DMS114 treated with DMSO at 0.1 percent for 48 hours (cell line): ENCODE results near the gene HIGD1A.

Experiments used
- DNase-seq: peaks from one replicate; lab custom pipeline; 2025; ENCODE audit not compliant: unreplicated experiment; lab: John Stamatoyannopoulos, UW

The HIGD1A gene

DNA sequence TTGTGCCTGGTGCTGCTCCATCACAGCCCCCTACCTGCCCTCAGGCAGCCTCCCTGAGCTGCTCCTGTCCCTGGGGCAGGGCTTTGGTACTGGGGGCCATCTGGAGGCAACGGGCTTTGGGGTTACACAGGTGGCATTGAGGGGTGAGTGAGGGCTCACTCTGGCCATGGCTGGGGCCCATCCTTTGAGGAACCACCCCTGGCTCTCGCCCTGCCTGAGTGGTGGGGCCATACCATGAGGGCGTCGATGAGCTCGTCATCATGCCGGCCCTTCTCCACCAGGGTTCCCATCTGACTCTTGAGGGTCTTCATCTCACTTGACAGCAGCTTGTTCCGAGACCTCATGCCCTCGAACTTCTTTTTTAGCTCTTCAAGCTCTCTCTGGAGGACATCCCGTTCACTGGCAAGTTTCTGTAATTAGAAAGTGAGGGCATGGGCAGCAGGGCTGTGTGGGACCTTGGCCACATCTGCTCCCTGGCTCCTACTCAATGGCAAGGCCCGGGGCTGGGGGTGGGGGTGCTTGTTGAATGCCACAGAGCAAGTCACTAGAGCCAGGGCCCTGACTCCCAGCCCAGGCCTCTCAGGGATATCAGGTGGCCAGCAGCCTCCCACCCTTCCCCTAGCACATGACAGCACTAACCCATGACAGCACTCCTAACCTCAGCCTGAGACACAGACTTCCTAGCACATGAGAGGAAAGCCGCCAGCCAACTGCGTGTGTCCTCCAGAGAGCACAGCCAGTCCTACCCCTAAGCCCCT is 64.7 kb downstream of the HIGD1A start:
- DNase-seq = no peak

DNA sequence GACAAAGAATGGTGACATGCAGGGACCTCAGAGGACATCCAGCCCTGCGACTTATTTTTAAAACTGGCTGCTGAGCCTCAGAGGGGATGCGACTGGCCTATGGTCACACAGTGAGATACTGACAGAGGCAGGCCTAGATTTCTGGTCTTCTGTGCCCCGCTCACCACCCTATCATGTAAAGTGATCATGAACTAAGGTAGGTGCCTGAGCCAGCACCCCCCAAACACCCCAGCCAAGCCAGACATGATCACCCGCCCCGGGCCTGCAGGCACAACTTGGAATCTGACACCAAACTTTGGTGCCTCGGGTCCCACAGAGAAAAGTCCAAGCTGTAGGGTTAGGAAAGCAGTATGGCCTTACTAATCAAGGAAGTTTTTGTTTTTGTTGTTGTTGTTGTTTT is 67.8 kb downstream of the HIGD1A start:
- no peak for DNase-seq

DNA sequence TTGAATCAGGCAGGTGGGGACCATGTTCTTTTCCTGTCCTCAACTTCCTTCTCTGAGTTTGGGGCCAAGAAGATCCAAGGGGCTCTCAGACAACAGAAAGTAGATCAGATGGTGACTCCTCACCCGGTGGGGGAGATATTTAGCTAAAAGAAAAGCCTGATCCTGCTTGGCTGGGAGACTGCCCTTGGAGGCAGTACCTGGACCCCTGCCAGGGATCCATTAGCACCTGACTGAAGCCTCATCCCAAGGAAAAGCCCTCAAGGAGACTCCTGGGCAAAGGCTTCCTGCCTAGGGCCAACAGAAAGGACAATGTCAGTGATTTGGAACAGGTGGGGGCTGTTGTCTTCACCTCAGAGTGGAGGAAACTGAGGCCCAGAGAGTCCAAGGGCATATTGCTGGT is 68.2 kb downstream of the HIGD1A start:
- DNase-seq = no peak

DNA sequence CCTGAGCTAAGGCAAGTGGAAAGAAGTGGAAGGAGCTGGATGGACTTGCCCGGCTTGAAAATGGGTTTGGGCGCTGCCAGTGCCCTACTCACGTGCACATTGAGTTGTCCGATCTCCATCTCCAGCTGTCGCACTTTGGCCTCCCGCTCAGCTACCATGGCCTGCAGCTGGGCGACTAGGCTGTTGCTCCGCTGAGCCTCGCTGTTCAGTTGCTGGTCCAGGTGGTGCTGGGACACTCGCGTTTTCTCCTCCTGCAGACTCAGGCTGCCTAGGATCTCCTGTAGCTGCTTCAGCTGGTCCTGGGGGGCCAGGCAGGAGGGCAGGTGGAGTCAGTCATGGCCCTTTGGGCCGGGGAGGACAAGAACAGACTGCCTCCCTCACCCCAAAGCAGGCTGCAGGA is 68.7 kb downstream of the HIGD1A start:
- no peak for DNase-seq

DNA sequence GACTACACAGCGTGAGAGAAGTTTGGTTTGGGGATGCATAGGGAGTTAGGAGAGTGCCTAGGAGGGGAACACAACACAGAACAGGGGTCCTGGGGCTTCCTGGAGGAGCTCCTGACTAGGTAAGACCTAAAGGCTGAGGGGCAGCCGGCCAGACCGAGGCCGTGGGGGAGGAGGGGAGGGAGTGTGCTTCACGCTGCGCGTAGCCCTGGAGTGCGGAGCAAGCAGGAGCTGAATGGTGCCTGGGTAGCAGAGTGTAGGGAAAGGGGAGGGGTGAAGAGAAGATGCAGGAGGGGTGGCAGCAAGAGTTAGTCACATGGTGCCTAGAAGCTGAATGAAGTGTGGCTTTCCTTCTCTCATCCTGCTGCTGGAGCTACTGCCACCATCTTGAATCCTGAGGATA is 69.3 kb downstream of the HIGD1A start:
- no peak for DNase-seq

DNA sequence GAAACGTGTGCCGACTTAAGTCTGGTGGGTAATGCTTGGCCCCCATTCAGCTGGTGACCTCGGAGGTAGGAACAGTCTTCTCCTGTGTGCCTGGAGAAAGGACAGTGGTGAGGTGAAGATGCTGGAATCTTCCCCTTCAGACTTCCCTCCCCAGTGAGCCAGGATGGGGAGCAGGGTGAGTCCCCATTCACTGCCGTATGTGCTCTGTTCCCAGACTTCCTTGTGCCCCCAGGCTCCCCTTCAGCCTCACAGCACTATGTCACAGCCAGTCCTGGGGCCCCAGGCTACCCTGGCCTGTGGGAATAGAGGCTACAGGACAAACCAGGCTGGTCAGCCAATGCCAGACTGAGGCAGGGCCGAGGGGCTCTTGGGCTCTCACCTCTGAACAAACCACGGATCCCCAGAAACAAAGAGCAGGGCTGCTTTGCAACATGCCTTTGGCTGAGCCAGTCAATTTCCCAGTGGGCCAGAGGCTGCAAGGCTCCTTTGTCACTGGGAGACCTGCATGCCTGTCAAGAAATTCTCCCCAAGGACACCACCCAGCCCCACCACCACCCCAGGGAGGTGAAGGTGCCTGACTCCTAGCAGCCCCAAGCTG is 69.9 kb downstream of the HIGD1A start:
- DNase-seq = no peak

DNA sequence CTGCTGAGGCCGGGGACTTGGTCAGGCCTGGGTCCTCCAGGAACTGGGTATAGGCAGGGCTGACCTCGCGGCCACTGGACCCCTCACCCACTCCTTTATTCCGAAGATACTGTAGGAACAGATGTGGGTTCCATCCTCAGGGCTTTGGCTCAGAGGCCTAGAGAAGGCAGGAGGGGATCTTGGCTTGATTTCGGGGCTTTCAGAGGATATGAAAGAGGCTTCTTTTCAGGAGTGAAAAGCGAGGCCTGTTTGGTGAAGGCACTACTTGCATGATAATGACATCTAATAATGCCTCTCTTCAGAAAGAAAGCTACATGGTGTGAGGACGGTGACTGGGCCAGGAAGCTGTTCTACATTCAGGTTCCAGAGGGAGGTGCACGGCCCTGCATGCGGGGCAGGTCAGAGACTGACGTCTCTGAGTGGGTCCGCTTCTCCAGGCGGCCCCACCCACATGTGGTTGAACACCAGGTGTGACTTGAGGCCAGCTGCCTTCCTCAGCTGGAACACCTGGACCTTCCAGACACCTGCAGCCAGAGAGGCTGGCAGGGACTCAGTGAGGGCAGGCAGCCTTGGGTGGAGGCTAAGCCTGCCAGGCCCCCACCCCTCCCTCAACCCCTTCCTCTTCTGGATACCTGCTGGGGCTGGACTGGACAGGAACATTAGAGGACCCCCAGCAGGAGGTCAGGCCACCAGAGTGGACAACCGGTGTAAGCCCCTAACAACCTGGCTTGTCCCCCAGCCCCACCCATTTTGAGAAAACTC is 70.6 kb downstream of the HIGD1A start:
- no peak for DNase-seq
